Measurements from ENCODE around the gene ACKR3.

ACKR3 gene

DNA sequence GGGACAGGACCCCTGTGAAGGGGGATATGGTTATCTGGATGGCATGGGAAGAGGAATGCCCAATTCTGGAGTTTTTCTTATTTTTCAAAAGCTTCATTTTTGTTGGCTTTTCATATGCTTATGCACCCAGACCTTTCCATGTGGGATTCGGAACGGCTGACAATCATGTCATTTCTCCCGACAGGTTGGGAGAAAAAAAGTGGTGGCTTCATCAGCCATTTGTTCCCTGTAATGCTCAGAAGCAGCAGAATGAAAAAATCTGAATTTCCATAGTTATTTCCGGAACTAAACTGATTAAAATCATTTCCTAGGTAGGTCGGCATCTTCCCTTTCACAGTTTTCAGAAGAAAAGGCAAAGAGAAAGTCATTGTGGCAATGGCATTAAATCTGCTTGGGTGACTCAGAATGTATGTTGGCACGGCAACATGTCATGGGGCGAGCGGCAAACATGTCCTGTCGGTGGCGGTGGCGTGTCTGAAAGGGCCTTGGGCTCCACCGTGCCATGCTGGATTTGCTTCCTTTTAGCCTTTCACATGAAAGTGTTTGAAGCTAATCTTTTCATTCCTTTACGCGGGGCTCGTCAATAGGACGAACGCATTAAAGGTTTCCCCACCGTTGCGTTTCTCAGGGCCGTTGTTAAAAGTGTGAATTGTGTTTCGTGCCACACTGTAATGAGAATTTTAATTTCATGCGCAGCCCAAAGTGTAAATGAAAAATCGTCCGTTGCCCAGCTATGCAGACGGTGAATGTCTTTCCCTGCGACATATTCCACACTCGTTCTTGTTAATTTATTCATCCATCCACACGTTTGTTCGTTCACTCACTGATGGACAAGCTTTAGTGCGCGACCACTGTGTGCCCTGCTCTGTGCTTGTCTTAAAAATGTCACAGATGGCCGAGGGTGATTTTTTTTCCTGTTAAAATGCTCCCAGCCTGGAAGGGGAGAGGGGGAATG, 18.5 kb downstream of the ACKR3 start:
- no peak for DNase-seq

DNA sequence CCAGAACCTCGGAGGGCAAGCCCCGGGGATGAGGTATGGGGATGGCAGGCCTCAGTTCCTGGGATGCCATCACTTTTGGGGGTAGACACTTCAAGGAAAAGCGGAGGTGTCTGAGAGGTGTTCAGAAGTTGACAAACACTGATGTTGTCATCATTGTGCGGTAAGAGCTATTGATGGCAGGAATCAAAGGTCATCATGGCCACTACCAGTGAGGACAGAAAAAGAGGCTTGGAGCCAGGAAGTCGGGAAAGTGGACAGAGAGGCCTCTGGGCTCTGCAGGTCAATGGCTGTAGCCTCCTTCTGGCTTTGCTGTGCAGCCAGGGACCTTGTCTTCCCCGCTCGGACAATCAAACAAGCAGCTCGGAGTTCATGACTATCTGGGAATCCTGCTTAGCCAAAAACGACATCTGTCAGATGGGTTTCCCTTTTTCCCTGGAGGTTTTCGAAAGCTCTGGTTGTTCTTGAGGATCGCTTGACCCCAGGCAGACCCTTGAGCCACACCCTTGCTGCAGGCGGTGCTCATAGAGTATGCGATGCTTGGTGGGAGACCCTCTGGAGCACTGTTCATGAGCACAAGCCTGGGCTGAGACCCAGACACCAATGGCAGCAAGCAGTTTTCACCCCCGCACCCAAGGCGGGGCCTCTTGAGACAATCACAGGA, 19.4 kb downstream of the ACKR3 start:
- DNase-seq: no peak

DNA sequence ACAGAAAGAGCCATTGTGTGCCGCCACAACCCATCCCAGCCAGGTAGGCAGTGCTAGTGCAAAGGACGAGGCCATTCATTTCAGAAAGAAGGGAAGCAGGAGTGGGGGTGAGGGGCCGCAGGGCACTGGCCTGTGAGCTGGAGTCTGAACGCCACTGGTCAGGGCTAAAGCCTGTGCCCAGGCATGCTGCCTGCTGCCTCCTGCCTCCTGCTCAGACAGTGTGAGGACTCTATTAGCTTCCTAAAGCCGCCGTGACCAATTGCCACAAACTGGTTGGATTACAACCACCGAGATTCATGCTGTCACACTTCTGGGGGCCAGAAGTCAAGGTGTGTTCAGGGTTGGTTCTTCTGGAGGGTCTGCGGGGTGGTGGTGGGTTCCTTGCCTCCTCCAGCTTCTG, 21.2 kb downstream of the ACKR3 start:
- DNase-seq: no peak

DNA sequence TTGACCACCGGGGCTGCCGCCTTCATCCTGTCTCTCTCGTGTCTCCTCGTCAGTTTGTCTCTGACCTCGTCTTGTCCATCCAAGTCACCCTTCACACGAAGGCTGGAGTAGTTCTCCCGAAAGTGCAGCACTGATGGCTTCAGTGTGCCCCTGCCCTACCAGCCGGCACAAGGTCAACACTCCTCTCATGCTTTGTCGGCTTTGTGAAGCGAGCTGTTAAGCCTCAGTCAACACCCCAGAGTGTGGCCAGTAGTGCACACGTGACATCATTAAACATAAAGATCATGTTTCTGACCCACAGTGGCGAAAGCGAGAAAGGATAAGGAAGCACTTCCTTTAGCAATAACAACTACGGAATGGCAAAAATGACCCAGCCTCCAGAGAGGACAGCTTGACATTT, 23.2 kb downstream of the ACKR3 start:
- DNase-seq: no peak

GRCh38 chr2:236593531-236593930, 23.9 kb downstream of the ACKR3 start:
- DNase-seq: no peak

DNA sequence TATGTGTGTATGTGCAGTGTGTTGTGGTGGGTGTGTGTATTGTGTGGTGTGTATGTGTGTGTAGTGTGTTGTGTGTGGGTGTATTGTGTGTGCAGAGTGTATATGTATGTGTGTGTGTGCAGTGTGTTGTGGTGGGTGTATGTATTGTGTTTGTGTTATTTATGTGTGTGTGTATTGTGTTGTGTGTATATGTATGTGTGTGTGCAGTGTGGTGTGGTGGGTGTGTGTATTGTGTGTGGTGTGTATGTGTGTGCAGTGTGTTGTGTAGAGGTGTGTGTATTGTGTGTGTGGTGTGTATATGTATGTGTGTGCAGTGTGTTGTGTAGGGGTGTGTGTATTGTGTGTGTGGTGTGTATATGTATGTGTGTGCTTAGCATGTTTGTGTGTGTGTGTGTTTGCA, 24.3 kb downstream of the ACKR3 start:
- DNase-seq: no peak

DNA sequence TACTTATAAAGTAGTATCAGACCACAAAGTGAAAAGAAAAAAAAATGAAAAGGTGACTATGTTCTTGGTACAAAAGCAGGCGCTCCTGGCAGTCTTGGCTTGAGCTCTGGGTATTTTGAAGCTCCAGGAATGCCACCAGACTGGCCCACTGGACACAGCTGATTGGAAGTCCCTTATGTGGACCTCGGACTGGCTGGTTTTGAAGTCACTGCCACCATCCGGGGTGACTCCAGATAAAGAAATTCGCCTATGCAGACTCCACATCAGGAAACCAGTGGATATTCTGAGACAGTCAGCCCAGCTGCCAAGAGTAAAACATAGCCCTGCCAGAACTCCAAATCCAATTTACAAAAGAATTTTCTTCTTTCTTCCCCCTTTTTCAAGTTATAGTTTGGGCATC, 28.0 kb downstream of the ACKR3 start:
- DNase-seq: no peak

GRCh38 chr2:236599059-236599458, 29.4 kb downstream of the ACKR3 start:
- no peak for DNase-seq

DNA sequence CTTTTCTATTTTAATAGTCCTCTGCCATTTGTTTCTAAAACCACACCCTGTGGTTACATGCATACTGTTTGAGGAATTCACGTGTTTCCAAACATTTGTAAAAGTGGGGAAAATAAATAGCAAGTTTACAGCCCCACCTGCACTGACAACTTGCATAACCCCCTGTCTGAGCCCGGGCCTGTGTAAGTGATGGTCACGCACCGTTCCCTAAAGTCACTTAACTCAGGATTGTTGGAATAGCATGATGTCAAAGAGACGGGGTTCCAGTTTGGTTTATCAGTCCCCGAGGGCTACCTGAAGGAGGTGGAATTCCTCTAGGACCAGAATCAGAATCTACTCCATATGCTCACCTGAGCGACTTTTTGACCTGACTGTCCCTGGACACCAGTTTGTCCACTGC, 30.5 kb downstream of the ACKR3 start:
- DNase-seq: no peak

DNA sequence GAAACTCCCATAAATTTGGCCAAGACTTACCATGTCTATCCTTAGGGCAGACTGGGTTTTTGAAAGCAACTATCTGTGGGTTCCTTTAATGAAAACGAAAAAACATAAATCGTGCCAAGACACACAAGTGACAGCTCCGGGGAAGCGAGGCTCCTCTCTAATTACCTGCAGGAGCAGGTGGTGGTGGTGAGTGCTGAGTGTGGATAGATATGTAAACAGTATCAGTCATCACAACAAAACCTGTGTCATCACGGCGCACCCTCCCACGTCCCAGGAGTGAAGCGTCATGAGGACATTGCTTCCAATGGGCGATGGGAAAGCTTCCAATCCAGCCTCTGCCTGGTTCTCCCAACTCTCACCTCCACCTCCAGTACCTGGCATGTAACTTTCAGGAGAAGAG, 31.3 kb downstream of the ACKR3 start:
- DNase-seq: no peak

DNA sequence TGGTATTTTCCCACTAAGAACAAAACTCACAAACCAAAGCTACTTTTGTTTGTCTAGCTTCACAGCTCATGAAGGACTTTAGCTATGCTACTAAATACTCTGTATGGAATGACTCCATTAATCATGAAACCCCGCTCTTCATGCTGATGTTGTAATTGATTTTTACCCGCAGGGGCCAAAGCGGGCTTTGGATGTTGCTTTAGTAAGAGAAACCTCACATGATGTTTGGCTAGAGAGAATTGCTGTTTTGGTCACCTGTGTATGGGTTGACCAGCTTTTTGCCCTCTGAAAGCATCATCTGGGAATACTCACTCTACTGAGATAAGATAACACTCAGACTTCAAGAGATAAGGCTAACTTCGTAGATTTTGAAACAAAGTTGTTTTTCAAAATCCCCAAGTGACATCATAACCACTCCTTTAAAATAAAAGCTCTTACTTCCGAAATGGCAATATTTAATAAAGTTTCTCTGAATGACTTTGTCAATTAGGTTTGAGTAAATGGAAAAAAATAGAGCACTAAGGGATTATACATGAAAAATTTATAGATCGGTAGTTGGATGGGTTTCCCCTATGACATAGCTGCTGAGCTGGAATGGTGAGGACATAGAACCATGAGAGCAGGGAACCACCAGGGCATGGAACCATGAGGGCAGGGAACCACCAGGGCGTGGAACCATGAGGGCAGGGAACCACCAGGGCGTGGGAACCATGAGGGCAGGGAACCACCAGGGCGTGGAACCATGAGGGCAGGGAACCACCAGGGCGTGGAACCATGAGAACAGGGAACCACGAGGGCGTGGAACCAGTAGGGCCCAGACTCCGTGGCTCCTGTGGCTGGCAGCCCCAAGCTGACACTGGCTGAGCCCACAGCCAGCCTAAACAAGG, 31.9 kb downstream of the ACKR3 start:
- DNase-seq: no peak

DNA sequence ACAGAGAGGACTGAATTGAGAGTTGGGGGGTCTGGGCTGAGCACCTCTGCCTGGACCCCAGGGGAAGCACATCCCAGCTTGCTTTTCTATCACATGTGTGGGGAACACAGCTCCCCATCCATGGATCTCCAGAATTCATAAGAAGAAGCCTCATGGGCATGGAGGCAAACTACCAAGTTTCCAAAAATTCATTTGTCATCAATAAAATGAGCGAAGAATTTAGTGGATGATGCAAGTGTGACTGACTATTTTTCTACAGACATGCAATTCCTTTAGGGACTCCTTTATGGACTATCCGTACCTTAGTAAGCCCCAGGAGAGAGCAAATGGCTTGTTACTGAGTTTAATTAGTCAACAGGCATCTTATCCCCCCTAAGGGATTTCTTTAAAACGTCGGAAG, 33.1 kb downstream of the ACKR3 start:
- no peak for DNase-seq

- DNase-seq: no peak
Measured at GRCh38 chr2:236603361-236604015, 33.9 kb downstream of the ACKR3 start.

GRCh38 chr2:236604575-236605344, 35.1 kb downstream of the ACKR3 start:
- DNase-seq: no peak

GRCh38 chr2:236605345-236605734, 35.7 kb downstream of the ACKR3 start:
- no peak for DNase-seq

GRCh38 chr2:236606023-236606422, 36.4 kb downstream of the ACKR3 start:
- DNase-seq: no peak

- DNase-seq: no peak
Measured at GRCh38 chr2:236607471-236608187, 38.0 kb downstream of the ACKR3 start.

DNA sequence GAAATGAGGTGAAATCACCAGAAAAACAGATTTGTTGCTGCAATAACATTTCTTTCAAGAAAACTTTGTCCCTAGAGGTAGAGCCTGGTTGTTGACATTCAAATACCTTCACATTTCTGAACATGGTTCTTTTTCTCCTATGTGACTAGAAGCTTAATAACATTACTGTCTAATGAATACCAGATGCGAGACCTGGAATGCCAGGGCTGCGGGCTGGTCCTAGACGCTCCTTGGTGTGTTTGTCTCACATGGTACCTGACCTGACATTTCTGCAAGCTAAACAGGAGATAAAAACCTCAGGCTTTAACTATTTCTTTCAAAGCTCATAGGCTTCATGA, 38.5 kb downstream of the ACKR3 start:
- DNase-seq: no peak

- DNase-seq: no peak
Measured at GRCh38 chr2:236608710-236609109, 39.1 kb downstream of the ACKR3 start.

DNA sequence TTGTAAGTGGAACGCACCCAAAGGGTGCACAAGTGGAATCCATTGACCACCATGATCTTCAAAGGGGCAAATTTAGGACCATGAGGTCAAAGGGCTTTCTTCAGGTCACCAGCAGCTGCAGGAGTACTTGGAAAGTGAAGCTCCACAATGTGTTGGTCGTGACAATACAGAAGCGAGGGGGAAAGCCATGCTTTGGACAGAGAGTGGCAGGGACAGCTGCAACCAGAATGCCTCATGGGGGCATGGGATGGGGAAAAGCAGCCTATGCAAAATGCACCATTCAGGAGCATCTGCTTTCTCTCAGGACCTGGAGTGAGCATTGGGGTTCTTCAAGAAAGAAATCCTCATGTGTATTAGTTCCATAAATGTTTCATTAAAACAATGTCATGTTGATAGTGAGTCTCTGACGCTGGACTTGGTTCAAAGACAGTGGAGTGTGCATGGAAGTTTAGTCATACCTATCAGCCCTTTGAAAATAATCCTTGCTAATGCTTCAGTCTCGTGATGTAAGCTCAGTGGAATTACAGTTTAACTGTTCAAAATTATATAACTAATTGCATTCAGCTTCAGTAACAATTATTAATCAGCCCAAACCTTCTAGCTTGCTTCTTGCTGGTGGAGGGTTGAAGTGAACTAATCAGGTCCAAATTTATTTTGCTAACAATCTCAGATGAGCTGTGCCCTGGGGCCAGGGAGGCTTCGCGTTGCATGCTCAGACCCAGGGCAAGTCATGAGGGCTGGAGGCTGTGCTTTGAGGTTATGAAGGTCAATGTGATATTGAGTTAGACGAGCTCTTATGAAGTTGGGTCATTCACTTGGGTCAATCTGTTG, 41.6 kb downstream of the ACKR3 start:
- DNase-seq: no peak

- DNase-seq: no peak
Measured at GRCh38 chr2:236612737-236613136, 43.1 kb downstream of the ACKR3 start.

Measured in NCI-H1417 treated with DMSO at 0.1 percent for 48 hours (cell line).